Chondrocyte (in vitro differentiated cells): ENCODE results near the gene FAM32A. TPM values are rescaled to one million over a fixed set of nuclear protein-coding genes. Genes with fewer than 3 reads are reported as not detected.

ENCODE experiments used
- DNase-seq: peaks from one replicate; pipeline ENCODE4 v3.0.0; 2021; ENCODE audit warnings: mixed read lengths, low spot score
- H3K27ac Mint-ChIP-seq: one replicate; pipeline ENCODE4 v1.8.0; 2021; ENCODE audit warnings: mild to moderate bottlenecking, moderate library complexity, mixed read lengths; ENCODE audit not compliant: unreplicated experiment
- H3K27me3 Mint-ChIP-seq: 2 replicates; pipeline ENCODE4 v1.8.0; 2021; ENCODE audit warnings: low read depth, mixed read lengths
- H3K36me3 Mint-ChIP-seq: 2 replicates; pipeline ENCODE4 v1.8.0; 2021; ENCODE audit warnings: low read depth, mixed read lengths
- H3K4me1 Mint-ChIP-seq: 2 replicates; pipeline ENCODE4 v1.8.0; 2021; ENCODE audit warnings: low read depth, mild to moderate bottlenecking, mixed read lengths
- H3K4me3 Mint-ChIP-seq: one replicate; pipeline ENCODE4 v1.8.0; 2021; ENCODE audit warnings: mild to moderate bottlenecking, moderate library complexity, mixed read lengths; ENCODE audit not compliant: unreplicated experiment
- H3K9me3 Mint-ChIP-seq: 2 replicates; pipeline ENCODE4 v1.8.0; 2021; ENCODE audit warnings: low read depth, mixed read lengths
- total RNA-seq: library from RNA; stranded (reverse); gene quantifications from 3 replicates; pipeline ENCODE4 v1.2.1, GENCODE V29; 2021
- TF ChIP-seq, protein P1 (sequence below): fragments of 200-600 bp; sonication (generic); IDR thresholded peaks from 2 replicates; pipeline ENCODE4 v1.5.0; 2021; ENCODE audit warnings: antibody characterized with exemption, mild to moderate bottlenecking, moderate library complexity

FAM32A gene
- total RNA-seq, 1 donor from 2014 or later = 64.9 TPM

DNA sequence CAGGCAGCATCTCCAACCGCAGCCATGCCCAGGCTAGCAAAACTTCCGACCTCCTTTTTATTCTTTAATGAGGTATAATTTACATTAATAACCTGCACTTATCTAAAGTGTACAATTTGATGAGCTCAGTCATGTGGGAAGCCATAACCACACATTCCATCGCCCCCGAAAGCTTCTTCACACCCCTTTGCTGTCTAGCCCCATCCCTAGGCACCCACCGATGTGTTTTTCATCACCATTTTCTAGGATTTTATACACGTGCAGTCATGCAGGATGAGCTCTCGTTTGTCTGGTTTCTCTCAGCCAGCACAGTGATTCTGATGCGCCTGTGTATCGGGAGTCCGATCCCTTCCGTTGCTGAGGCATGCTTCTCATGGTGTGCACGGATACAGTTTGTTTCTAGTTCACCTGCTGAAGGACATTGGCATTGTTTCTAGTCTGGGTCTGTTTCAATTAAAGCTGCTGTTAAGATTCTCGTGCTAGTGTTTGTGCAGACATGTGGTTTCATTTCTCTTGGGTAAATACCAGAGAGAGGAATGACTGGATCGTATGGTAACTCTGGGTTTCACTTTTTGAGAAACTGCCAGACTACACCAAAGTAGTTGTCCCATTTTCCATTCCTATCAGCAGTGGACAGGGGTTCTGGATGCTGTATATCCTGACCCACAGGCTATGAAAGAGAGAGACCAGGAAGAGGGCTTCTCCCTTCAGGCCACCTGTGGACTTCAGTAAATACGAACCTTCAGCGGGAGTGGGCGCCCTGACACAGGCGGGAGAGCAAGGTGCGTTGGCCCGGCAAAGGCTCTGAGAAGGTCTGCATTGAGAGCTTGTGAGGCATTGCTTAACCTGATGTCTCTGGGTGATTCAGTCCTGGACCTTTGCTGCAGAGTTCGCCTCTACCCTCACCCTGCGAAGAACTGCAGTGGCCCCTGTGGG, 17.4 kb downstream of the FAM32A start:
- Mint-ChIP-seq H3K9me3 (no peaks in the 10 kb centered on the region), H3K4me1 (peaks cover 20% of the 10 kb centered on the region), H3K36me3 (peaks cover 12% of the 10 kb centered on the region), H3K27ac (peak overlapping the region; percentile 54), H3K27me3 (no peaks in the 10 kb centered on the region), H3K4me3 (no peak overlapping the region)
- TF ChIP-seq, protein P1, sequence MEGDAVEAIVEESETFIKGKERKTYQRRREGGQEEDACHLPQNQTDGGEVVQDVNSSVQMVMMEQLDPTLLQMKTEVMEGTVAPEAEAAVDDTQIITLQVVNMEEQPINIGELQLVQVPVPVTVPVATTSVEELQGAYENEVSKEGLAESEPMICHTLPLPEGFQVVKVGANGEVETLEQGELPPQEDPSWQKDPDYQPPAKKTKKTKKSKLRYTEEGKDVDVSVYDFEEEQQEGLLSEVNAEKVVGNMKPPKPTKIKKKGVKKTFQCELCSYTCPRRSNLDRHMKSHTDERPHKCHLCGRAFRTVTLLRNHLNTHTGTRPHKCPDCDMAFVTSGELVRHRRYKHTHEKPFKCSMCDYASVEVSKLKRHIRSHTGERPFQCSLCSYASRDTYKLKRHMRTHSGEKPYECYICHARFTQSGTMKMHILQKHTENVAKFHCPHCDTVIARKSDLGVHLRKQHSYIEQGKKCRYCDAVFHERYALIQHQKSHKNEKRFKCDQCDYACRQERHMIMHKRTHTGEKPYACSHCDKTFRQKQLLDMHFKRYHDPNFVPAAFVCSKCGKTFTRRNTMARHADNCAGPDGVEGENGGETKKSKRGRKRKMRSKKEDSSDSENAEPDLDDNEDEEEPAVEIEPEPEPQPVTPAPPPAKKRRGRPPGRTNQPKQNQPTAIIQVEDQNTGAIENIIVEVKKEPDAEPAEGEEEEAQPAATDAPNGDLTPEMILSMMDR = no peak
- peak; percentile 73 for DNase-seq

DNA sequence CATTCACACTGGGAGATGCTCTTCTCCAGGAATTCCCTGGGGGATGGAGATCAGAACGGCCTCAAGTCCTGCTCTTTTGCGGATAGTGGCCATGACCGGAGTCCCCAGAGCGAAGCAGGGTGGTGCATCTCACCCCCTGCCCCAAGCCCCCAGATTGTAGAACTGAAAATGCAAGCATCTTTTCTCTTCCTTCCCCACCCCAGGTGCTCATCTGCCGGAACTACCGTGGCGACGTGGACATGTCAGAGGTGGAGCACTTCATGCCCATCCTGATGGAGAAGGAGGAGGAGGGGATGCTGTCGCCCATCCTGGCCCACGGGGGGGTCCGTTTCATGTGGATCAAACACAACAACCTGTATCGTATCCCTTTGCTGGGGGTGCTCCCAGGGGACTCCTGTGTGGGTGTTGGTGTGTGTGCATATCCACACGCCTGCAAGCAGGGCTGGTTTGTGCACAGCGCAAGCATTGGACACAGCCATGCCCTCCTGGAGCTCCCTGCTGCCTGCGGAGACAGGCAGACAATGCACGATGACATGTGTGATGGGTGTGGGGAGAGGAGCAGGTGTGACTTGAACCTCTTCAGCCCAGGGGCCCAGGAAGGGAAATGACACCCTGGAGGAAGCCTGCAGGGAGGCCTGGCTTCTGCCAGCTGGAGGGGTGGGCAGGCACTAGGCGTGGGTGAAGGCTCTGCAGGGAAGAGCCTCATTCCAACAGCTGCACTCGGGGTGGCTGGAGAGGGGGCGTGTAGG, 18.2 kb downstream of the FAM32A start:
- TF ChIP-seq, protein P1 = no peak
- no peak overlapping the region for H3K4me3 Mint-ChIP-seq
- H3K4me1 Mint-ChIP-seq = peaks cover 18% of the 10 kb centered on the region
- peak; percentile 60 for DNase-seq
- H3K27me3 Mint-ChIP-seq = no peaks in the 10 kb centered on the region
- no peak overlapping the region for H3K27ac Mint-ChIP-seq
- peaks cover 16% of the 10 kb centered on the region for H3K36me3 Mint-ChIP-seq
- no peaks in the 10 kb centered on the region for H3K9me3 Mint-ChIP-seq

DNA sequence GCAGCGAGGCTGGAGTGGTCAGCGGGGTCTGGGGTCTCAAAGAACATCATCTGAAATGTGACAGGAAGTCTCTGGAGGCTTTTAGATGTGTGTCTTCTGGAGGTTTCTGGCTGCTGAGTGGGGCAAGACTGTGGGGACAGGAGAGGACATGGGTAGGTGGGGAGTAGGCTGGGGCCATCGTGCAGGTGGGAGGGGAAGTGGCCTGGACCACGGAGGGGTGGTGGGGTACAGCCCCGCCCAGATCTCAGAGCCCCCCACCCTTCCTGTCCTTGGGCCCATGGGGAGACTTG, 18.7 kb downstream of the FAM32A start:
- H3K27me3 Mint-ChIP-seq = no peaks in the 10 kb centered on the region
- H3K4me1 Mint-ChIP-seq = peaks cover 13% of the 10 kb centered on the region
- peak; percentile 74 for DNase-seq
- H3K4me3 Mint-ChIP-seq = no peak overlapping the region
- no peak overlapping the region for H3K27ac Mint-ChIP-seq
- H3K9me3 Mint-ChIP-seq = no peaks in the 10 kb centered on the region
- TF ChIP-seq, protein P1 = no peak
- peaks cover 21% of the 10 kb centered on the region for H3K36me3 Mint-ChIP-seq

GRCh38 chr19:16205205-16206045, 20.2 kb downstream of the FAM32A start:
- H3K36me3 Mint-ChIP-seq = peaks cover 34% of the 10 kb centered on the region
- DNase-seq = peak; percentile 84
- H3K27me3 Mint-ChIP-seq = no peaks in the 10 kb centered on the region
- H3K4me1 Mint-ChIP-seq = peaks cover 8% of the 10 kb centered on the region
- H3K27ac Mint-ChIP-seq = no peak overlapping the region
- H3K9me3 Mint-ChIP-seq = no peaks in the 10 kb centered on the region
- TF ChIP-seq, protein P1 = no peak
- H3K4me3 Mint-ChIP-seq = no peak overlapping the region
